Hepatocyte (in vitro differentiated cells): ENCODE results near the gene KRT3. TPM values are rescaled to one million over a fixed set of nuclear protein-coding genes. Genes with fewer than 3 reads are reported as not detected.
A peak's percentile ranks its signal among the peaks of the same experiment; 100 is the strongest.

Experiments
- DNase-seq: peaks from one replicate; pipeline ENCODE4 v3.0.0-alpha.2; 2016; ENCODE audit warnings: low spot score
- H2AFZ ChIP-seq: fragments of 200-600 bp; sonication (generic); 2 replicates; pipeline ENCODE4 v1.6.0; 2016; ENCODE audit warnings: antibody characterized with exemption, mild to moderate bottlenecking
- H3K27ac ChIP-seq: fragments of 200-600 bp; sonication (generic); 2 replicates; pipeline ENCODE4 v1.5.1; 2016; ENCODE audit warnings: mild to moderate bottlenecking
- H3K27me3 ChIP-seq: fragments of 200-600 bp; sonication (generic); 2 replicates; pipeline ENCODE4 v1.6.1; 2016
- H3K36me3 ChIP-seq: fragments of 200-600 bp; sonication (generic); replicated peaks from 2 replicates; pipeline ENCODE4 v1.5.1; 2016; ENCODE audit warnings: low read depth; ENCODE audit not compliant: insufficient read depth
- H3K4me1 ChIP-seq: fragments of 200-600 bp; sonication (generic); 2 replicates; pipeline ENCODE4 v1.5.1; 2016; ENCODE audit warnings: mild to moderate bottlenecking, moderate library complexity; ENCODE audit not compliant: insufficient read depth
- H3K4me2 ChIP-seq: fragments of 200-600 bp; sonication (generic); 2 replicates; pipeline ENCODE4 v1.6.0; 2016
- H3K4me3 ChIP-seq: fragments of 200-600 bp; sonication (generic); 2 replicates; pipeline ENCODE4 v1.5.1; 2016; ENCODE audit warnings: mild to moderate bottlenecking
- H3K79me2 ChIP-seq: fragments of 200-600 bp; sonication (generic); 2 replicates; pipeline ENCODE4 v1.6.0; 2017; ENCODE audit warnings: mild to moderate bottlenecking
- H3K9me2 ChIP-seq: fragments of 200-600 bp; sonication (generic); replicated peaks from 2 replicates; pipeline ENCODE4 v1.6.0; 2017; ENCODE audit warnings: mild to moderate bottlenecking; ENCODE audit not compliant: insufficient read depth
- H3K9me3 ChIP-seq: fragments of 200-600 bp; sonication (generic); 2 replicates; pipeline ENCODE4 v1.5.1; 2016; ENCODE audit warnings: low read depth, mild to moderate bottlenecking
- H4K20me1 ChIP-seq: fragments of 200-600 bp; sonication (generic); 2 replicates; pipeline ENCODE4 v1.6.0; 2016; ENCODE audit warnings: mild to moderate bottlenecking; ENCODE audit not compliant: insufficient read depth, poor library complexity, severe bottlenecking
- EZH2 ChIP-seq: fragments of 200-600 bp; sonication (generic); IDR thresholded peaks from 2 replicates; pipeline ENCODE4 v1.6.1; 2016; ENCODE audit warnings: antibody characterized with exemption, mild to moderate bottlenecking, borderline replicate concordance
- EZH2phosphoT487 ChIP-seq: fragments of 200-600 bp; sonication (generic); IDR thresholded peaks from one replicate; pipeline ENCODE4 v1.6.1; 2018; ENCODE audit warnings: antibody characterized with exemption, mild to moderate bottlenecking, low read depth, moderate library complexity; ENCODE audit not compliant: unreplicated experiment, severe bottlenecking
- WGBS: methylation state at CpG from one replicate; pipeline ENCODE4 v1.1.6; 2016; ENCODE audit warnings: low lambda C conversion rate; ENCODE audit errors: missing lambda C conversion rate; 5-methylcytosine and 5-hydroxymethylcytosine counted together
- polyA plus RNA-seq: library from polyadenylated mRNA; unstranded; fragments of >200 nt; fragmentation: Nextera tagmentation; extraction: Ambion mirVana; gene quantifications from 2 replicates; pipeline ENCODE4 v1.2.1, GENCODE V29; 2016
- total RNA-seq: library from RNA; depleted of rRNA; stranded (reverse); fragments of >200 nt; gene quantifications from 2 replicates; pipeline ENCODE4 v1.2.3, GENCODE V29; 2014
- TF ChIP-seq, protein P1 (sequence below): fragments of 200-600 bp; sonication (generic); IDR thresholded peaks from 2 replicates; pipeline ENCODE4 v1.5.1; 2016; ENCODE audit warnings: antibody characterized with exemption, mild to moderate bottlenecking; ENCODE audit not compliant: poor library complexity

The KRT3 gene
- total and polyA plus RNA-seq, 2 experiments from 2014 or later, result not detected

DNA sequence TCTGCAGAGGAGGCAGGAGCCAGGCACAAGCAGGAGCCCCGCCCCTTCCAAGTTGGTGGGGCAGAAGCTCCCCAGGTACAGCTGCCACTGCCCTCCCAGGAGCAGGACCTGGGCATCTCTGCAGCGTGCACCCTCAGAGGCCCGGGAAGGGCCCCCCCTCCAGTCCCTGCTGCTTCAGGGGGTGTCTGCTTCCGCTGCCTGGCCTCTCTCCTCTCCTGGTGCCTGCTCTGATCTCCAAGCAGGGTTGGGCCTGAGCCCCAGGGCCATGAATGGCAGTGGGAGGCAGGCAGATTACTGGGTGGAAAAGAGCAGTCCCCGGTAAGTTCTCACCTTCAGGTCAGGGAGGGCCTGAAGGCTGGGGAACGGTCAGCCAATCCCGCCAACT is 53.7 kb downstream of the KRT3 start:
- no peaks in the 10 kb centered on the region for H3K4me1 ChIP-seq
- no peak overlapping the region for H3K4me2 ChIP-seq
- no peak for DNase-seq
- H3K79me2 ChIP-seq, result no peaks in the 10 kb centered on the region
- no peaks in the 10 kb centered on the region for H3K9me2 ChIP-seq
- no peak overlapping the region for H2AFZ ChIP-seq
- no peak overlapping the region for H3K27ac ChIP-seq
- no peak overlapping the region for H3K4me3 ChIP-seq
- no peaks in the 10 kb centered on the region for H3K9me3 ChIP-seq
- peaks cover 24% of the 10 kb centered on the region for H3K27me3 ChIP-seq
- 73% methylated on average over 7 of the region's 7 CpGs for WGBS
- H3K36me3 ChIP-seq, result no peaks in the 10 kb centered on the region
- TF ChIP-seq, protein P1, sequence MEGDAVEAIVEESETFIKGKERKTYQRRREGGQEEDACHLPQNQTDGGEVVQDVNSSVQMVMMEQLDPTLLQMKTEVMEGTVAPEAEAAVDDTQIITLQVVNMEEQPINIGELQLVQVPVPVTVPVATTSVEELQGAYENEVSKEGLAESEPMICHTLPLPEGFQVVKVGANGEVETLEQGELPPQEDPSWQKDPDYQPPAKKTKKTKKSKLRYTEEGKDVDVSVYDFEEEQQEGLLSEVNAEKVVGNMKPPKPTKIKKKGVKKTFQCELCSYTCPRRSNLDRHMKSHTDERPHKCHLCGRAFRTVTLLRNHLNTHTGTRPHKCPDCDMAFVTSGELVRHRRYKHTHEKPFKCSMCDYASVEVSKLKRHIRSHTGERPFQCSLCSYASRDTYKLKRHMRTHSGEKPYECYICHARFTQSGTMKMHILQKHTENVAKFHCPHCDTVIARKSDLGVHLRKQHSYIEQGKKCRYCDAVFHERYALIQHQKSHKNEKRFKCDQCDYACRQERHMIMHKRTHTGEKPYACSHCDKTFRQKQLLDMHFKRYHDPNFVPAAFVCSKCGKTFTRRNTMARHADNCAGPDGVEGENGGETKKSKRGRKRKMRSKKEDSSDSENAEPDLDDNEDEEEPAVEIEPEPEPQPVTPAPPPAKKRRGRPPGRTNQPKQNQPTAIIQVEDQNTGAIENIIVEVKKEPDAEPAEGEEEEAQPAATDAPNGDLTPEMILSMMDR, result no peak
- TF ChIP-seq EZH2 (no peak), EZH2phosphoT487 (no peak)
- no peaks in the 10 kb centered on the region for H4K20me1 ChIP-seq

GRCh38 chr12:52741375-52742195 is 54.3 kb downstream of the KRT3 start:
- DNase-seq, result peak; percentile 86
- 22% methylated on average over 16 of the region's 16 CpGs for WGBS
- no peak overlapping the region for H3K4me3 ChIP-seq
- TF ChIP-seq EZH2 (no peak), EZH2phosphoT487 (no peak)
- TF ChIP-seq, protein P1, result no peak
- H3K36me3 ChIP-seq, result no peaks in the 10 kb centered on the region
- peaks cover 24% of the 10 kb centered on the region for H3K27me3 ChIP-seq
- H3K9me3 ChIP-seq, result no peaks in the 10 kb centered on the region
- H3K79me2 ChIP-seq, result no peaks in the 10 kb centered on the region
- H3K4me2 ChIP-seq, result no peak overlapping the region
- no peaks in the 10 kb centered on the region for H4K20me1 ChIP-seq
- H3K4me1 ChIP-seq, result no peaks in the 10 kb centered on the region
- no peaks in the 10 kb centered on the region for H3K9me2 ChIP-seq
- H2AFZ ChIP-seq, result no peak overlapping the region
- no peak overlapping the region for H3K27ac ChIP-seq

- Histone ChIP-seq H3K79me2 (no peaks in the 10 kb centered on the region), H3K27ac (no peak overlapping the region), H3K36me3 (no peaks in the 10 kb centered on the region), H3K4me1 (no peaks in the 10 kb centered on the region), H3K9me2 (no peaks in the 10 kb centered on the region), H3K4me2 (no peak overlapping the region), H4K20me1 (no peaks in the 10 kb centered on the region), H2AFZ (no peak overlapping the region), H3K4me3 (no peak overlapping the region), H3K9me3 (no peaks in the 10 kb centered on the region), H3K27me3 (peaks cover 18% of the 10 kb centered on the region)
- no peak for TF ChIP-seq EZH2
- no peak for TF ChIP-seq EZH2phosphoT487
- TF ChIP-seq, protein P1, result no peak
- DNase-seq, result no peak
These were observed 55.3 kb downstream of the KRT3 start for GRCh38 chr12:52740584-52740983.

- Histone ChIP-seq H3K27ac (no peak overlapping the region), H2AFZ (no peak overlapping the region), H3K79me2 (no peaks in the 10 kb centered on the region), H4K20me1 (no peaks in the 10 kb centered on the region), H3K9me3 (no peaks in the 10 kb centered on the region), H3K4me3 (no peak overlapping the region), H3K4me1 (no peaks in the 10 kb centered on the region), H3K4me2 (no peak overlapping the region), H3K36me3 (no peaks in the 10 kb centered on the region), H3K27me3 (peaks cover 17% of the 10 kb centered on the region), H3K9me2 (no peaks in the 10 kb centered on the region)
- TF ChIP-seq EZH2 (no peak), EZH2phosphoT487 (no peak)
- TF ChIP-seq, protein P1, result no peak
- no peak for DNase-seq
These were observed 56.0 kb downstream of the KRT3 start for GRCh38 chr12:52739963-52740362.
